Measurements from ENCODE around the gene RPL10. TPM values are rescaled to one million over a fixed set of nuclear protein-coding genes. Genes with fewer than 3 reads are reported as not detected.
A peak's percentile ranks its signal among the peaks of the same experiment; 100 is the strongest.

Gene RPL10
- total and polyA plus RNA-seq, 2 donors (not counting 3 experiments of a cell fraction or from before 2014, with no cell fraction given) = 2,493 to 7,586 TPM

DNA sequence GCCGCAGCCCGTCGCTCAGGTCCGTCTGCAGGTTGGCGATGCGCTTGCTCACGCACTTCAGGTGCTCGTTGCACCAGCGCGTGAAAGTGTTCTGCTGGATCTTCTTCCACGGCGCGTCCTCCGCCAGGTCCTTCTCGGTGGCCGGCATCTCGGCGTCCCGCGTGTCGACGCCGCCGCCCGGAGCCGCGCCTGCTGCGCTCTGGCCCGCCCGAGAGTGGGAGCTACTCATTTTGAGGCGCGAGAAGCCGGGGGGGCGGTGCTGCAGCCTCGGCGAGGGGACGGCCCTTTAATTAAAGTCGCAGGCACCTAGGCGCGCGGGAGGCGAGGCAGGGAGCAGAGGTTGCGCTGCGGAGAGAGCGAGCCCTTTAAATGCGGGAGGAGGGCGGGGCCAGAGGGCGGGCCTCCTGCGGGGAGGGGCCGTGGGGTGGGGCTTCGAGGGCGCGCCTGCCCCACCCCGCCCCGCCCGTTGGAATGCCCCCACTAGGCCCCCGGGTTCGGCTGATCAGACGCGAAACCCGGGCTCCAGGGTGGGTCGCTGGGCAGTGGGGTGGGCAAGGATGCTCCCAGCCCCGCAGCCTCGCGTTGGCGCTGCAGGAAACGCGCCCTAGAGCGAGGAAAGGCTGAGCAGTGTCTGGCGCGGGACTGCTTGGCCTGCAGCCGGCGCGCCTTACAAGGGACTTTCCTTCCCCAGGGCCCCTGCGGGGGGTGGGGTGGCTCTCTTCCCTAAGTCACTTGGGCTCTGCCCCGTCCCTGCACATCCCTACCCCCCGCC, 27.0 kb upstream of the RPL10 start:
- intact Hi-C loops (cut with micrococcal nuclease) (loop anchor here (5.0 kb wide), 1 partner anchor 36 kb away; the partner anchor contains the start of gene DNASE1L1), dilution Hi-C loops (cut with MboI; ENCODE audit: extremely low pct_ligation_motif_present, low sequenced_read_pairs) (no loop called here)
- no peak overlapping the region for H2AFZ ChIP-seq (ENCODE audit: low read depth, low read length)
- CTCF ChIA-PET = interaction anchor here (1.0 kb wide), 2 partner anchors 13 to 16 kb away, joined by 3 to 4 read pairs; no protein-coding TSS in a partner anchor
- BruUV-seq (replicated peaks) = TSS peak; percentile 51
- POLR2A ChIA-PET = interaction anchor here (0.5 to 1.3 kb wide), 6 partner anchors 8 to 176 kb away, joined by 3 to 7 read pairs (median 4); partner anchors contain the start of genes EMD and RPL10
- peaks cover 49% of the 10 kb centered on the region for H3K79me2 ChIP-seq (ENCODE audit: control insufficient read depth, insufficient read depth, low read length)
- DNase-seq (ENCODE audit: low read depth, low spot score) (peak; percentile 91), FAIRE-seq (peak; percentile 75)
- H3K27me3 ChIP-seq (ENCODE audit: control insufficient read depth in 2 of 2, insufficient read depth in 2 of 2, low read length in 2 of 2) = no peaks in the 10 kb centered on the region
- H3K9ac ChIP-seq (replicated peaks; ENCODE audit: extremely low read depth, insufficient read depth, low read length) = peak overlapping the region; percentile 97
- H3K4me3 ChIP-seq (replicated peaks in 1 of 3; ENCODE audit: insufficient read depth in 1 of 3, low read depth in 1 of 3, low read length in 3 of 3) = peak overlapping the region; percentile 82 to 99 (median 91)
- H3K36me3 ChIP-seq (ENCODE audit: control insufficient read depth in 2 of 2, extremely low read depth in 1 of 2, insufficient read depth in 2 of 2, low read length in 2 of 2) = peaks cover 9 to 10% of the 10 kb centered on the region in 2 experiments
- H4K20me1 ChIP-seq (replicated peaks; ENCODE audit: control insufficient read depth, extremely low read depth, insufficient read depth, low read length) = no peaks in the 10 kb centered on the region
- TF ChIP-seq FOS (IDR thresholded peaks at IDR 0.05; ENCODE audit: borderline replicate concordance, insufficient read depth, low read length) = no peak
- TF ChIP-seq, protein P1, sequence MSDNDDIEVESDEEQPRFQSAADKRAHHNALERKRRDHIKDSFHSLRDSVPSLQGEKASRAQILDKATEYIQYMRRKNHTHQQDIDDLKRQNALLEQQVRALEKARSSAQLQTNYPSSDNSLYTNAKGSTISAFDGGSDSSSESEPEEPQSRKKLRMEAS (IDR thresholded peaks at IDR 0.05; ENCODE audit: insufficient read depth, insufficient read length) = peak; percentile 28
- no peak for TF ChIP-seq GATA2 (IDR thresholded peaks at IDR 0.05; ENCODE audit: insufficient read depth, insufficient read length, low read depth, low read length)
- TF ChIP-seq POLR2AphosphoS5 (IDR thresholded peaks at IDR 0.05; ENCODE audit: insufficient read depth, low read depth, low read length) = peak; percentile 96
- TF ChIP-seq POLR2A (IDR thresholded peaks at IDR 0.05; ENCODE audit: low read depth, low read length) = peak; percentile 98
- no peaks in the 10 kb centered on the region for H3K9me1 ChIP-seq (replicated peaks; ENCODE audit: control insufficient read depth, extremely low read depth, insufficient read depth, low read length)
- H3K27ac ChIP-seq (ENCODE audit: insufficient read depth, low read depth, low read length) = peak overlapping the region; percentile 91
- H3K9me3 ChIP-seq (replicated peaks; ENCODE audit: control insufficient read depth, insufficient read depth, low read length) = no peaks in the 10 kb centered on the region
- H3K4me1 ChIP-seq (ENCODE audit: control insufficient read depth, extremely low read depth, insufficient read depth, low read length) = peaks cover 30% of the 10 kb centered on the region
- no peak overlapping the region for H3K4me2 ChIP-seq (ENCODE audit: insufficient read depth, low read length)

DNA sequence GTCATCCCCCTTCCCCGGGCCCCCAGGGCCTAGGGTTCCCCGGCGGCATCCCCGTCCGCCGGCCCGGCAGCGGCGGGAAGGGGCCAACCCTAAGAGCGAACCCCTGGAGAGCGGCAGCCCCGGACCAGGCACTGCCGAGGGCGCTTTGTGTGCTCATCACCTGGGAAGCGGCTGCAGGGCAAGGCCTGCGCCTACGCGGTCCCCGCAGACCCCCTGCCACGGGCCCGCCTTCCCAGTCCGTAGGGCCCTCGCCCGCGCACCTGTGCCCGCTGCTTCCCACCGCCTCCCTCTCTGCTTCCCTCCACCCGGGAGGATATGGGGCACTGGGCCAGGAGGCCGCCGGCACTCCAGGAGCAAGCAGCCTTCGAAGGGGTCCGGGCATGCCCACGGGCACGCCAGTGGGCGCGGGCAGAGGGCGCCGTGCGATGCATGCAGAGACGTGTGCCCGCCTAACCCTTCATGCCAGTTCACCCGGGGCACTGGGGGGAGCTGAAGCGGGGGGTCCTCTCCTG, 26.3 kb upstream of the RPL10 start:
- dilution Hi-C loops (cut with MboI; ENCODE audit: extremely low pct_ligation_motif_present, low sequenced_read_pairs) = no loop called here
- Histone ChIP-seq H3K27me3 (ENCODE audit: control insufficient read depth in 2 of 2, insufficient read depth in 2 of 2, low read length in 2 of 2) (no peaks in the 10 kb centered on the region), H3K9me3 (replicated peaks; ENCODE audit: control insufficient read depth, insufficient read depth, low read length) (no peaks in the 10 kb centered on the region), H4K20me1 (replicated peaks; ENCODE audit: control insufficient read depth, extremely low read depth, insufficient read depth, low read length) (no peaks in the 10 kb centered on the region), H3K9me1 (replicated peaks; ENCODE audit: control insufficient read depth, extremely low read depth, insufficient read depth, low read length) (no peaks in the 10 kb centered on the region), H3K4me1 (ENCODE audit: control insufficient read depth, extremely low read depth, insufficient read depth, low read length) (peaks cover 30% of the 10 kb centered on the region), H3K27ac (ENCODE audit: insufficient read depth, low read depth, low read length) (no peak overlapping the region), H3K4me3 (replicated peaks in 1 of 3; ENCODE audit: insufficient read depth in 1 of 3, low read depth in 1 of 3, low read length in 3 of 3) (peak overlapping the region in 1 of 3 experiments; percentile 52), H3K36me3 (ENCODE audit: control insufficient read depth in 2 of 2, extremely low read depth in 1 of 2, insufficient read depth in 2 of 2, low read length in 2 of 2) (peaks cover 9% of the 10 kb centered on the region in 2 experiments), H2AFZ (ENCODE audit: low read depth, low read length) (no peak overlapping the region), H3K4me2 (ENCODE audit: insufficient read depth, low read length) (peak overlapping the region; percentile 71), H3K79me2 (ENCODE audit: control insufficient read depth, insufficient read depth, low read length) (peaks cover 43% of the 10 kb centered on the region), H3K9ac (replicated peaks; ENCODE audit: extremely low read depth, insufficient read depth, low read length) (peak overlapping the region; percentile 6)
- no peak for FAIRE-seq
- BruUV-seq (replicated peaks) = no TSS peak
- no peak for DNase-seq (ENCODE audit: low read depth, low spot score)
- ChIA-PET POLR2A (no interaction called here), CTCF (no interaction called here)
- TF ChIP-seq MYC (IDR thresholded peaks at IDR 0.05; ENCODE audit: low read depth, low read length) (no peak), EZH2 (IDR thresholded peaks at IDR 0.05; ENCODE audit: borderline replicate concordance, low read depth, low read length, severe bottlenecking) (no peak), JUN (IDR thresholded peaks at IDR 0.05; ENCODE audit: borderline replicate concordance, insufficient read depth, insufficient read length, low read depth) (no peak), POLR2A (IDR thresholded peaks at IDR 0.05; ENCODE audit: low read depth, low read length) (no peak), GATA2 (IDR thresholded peaks at IDR 0.05; ENCODE audit: insufficient read depth, insufficient read length, low read depth, low read length) (no peak), POLR2AphosphoS5 (IDR thresholded peaks at IDR 0.05; ENCODE audit: insufficient read depth, low read depth, low read length) (no peak), FOS (IDR thresholded peaks at IDR 0.05; ENCODE audit: borderline replicate concordance, insufficient read depth, low read length) (no peak)
- TF ChIP-seq, protein P2, sequence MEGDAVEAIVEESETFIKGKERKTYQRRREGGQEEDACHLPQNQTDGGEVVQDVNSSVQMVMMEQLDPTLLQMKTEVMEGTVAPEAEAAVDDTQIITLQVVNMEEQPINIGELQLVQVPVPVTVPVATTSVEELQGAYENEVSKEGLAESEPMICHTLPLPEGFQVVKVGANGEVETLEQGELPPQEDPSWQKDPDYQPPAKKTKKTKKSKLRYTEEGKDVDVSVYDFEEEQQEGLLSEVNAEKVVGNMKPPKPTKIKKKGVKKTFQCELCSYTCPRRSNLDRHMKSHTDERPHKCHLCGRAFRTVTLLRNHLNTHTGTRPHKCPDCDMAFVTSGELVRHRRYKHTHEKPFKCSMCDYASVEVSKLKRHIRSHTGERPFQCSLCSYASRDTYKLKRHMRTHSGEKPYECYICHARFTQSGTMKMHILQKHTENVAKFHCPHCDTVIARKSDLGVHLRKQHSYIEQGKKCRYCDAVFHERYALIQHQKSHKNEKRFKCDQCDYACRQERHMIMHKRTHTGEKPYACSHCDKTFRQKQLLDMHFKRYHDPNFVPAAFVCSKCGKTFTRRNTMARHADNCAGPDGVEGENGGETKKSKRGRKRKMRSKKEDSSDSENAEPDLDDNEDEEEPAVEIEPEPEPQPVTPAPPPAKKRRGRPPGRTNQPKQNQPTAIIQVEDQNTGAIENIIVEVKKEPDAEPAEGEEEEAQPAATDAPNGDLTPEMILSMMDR (IDR thresholded peaks at IDR 0.05; ENCODE audit: extremely low read depth in 1 of 2, insufficient read depth in 1 of 2, low read depth in 1 of 2, low read length in 2 of 2) = no peak
- TF ChIP-seq, protein P1 (IDR thresholded peaks at IDR 0.05; ENCODE audit: insufficient read depth, insufficient read length) = no peak
- intact Hi-C loops (cut with micrococcal nuclease) = loop anchor here (5.0 kb wide), 1 partner anchor 35 kb away; the partner anchor contains the start of gene DNASE1L1

Data from endothelial cell of umbilical vein (primary cell).